HL-60 (cell line): ENCODE data around the gene JTB.

Source experiments
- DNase-seq, 2 experiments: peaks; one replicate each; pipeline ENCODE4 v3.0.0-alpha.2; 2010 to 2020; ENCODE audit warnings: low read depth in 1 of 2, low spot score in 1 of 2
- H3K27ac ChIP-seq: fragments of 250-450 bp; sonication (Bioruptor Pico); replicated peaks from 2 replicates; pipeline ENCODE4 v1.5.1; 2020; ENCODE audit warnings: mild to moderate bottlenecking, moderate library complexity
- H3K27me3 ChIP-seq: fragments of 250-450 bp; sonication (Bioruptor Pico); 2 replicates; pipeline ENCODE4 v1.5.1; 2021; ENCODE audit warnings: mild to moderate bottlenecking, moderate library complexity; ENCODE audit not compliant: insufficient read depth, poor library complexity, severe bottlenecking
- H3K4me3 ChIP-seq: replicated peaks from 2 replicates; pipeline ENCODE4 v1.5.1; 2011; ENCODE audit warnings: mild to moderate bottlenecking, control low read depth, low read length; ENCODE audit not compliant: insufficient read depth
- CTCF ChIP-seq: IDR thresholded peaks from one replicate; pipeline ENCODE4 v1.5.1; 2011; ENCODE audit warnings: low read length, control low read depth, inconsistent platforms; ENCODE audit not compliant: insufficient read depth
- GABPA ChIP-seq: IDR thresholded peaks from 2 replicates; pipeline ENCODE4 v1.6.1; 2012; ENCODE audit warnings: low read depth
- POLR2AphosphoS5 ChIP-seq: IDR thresholded peaks from 2 replicates; pipeline ENCODE4 v1.6.1; 2012; ENCODE audit warnings: low read depth
- REST ChIP-seq: IDR thresholded peaks from 2 replicates; pipeline ENCODE4 v1.6.1; 2012; ENCODE audit warnings: low read depth; ENCODE audit not compliant: insufficient replicate concordance
- SPI1 ChIP-seq: IDR thresholded peaks from 2 replicates; pipeline ENCODE4 v1.6.1; 2012; ENCODE audit warnings: low read depth, mild to moderate bottlenecking, borderline replicate concordance

Gene JTB

GRCh38 chr1:153945131-153945794 lies 32.2 kb downstream of the JTB start:
- TF ChIP-seq CTCF (no peak), POLR2AphosphoS5 (peak; percentile 75), REST (no peak), GABPA (peak; percentile 40), SPI1 (peak; percentile 95)
- no peaks in the 10 kb centered on the region for H3K27me3 ChIP-seq
- DNase-seq, result peak; percentile 88 to 95
- peak overlapping the region; percentile 68 for H3K4me3 ChIP-seq
- H3K27ac ChIP-seq, result peak overlapping the region; percentile 96

- no peak for DNase-seq
- TF ChIP-seq POLR2AphosphoS5 (no peak), CTCF (no peak), SPI1 (no peak), GABPA (no peak), REST (no peak)
- H3K4me3 ChIP-seq, result peak overlapping the region; percentile 68
- peak overlapping the region; percentile 96 for H3K27ac ChIP-seq
- no peaks in the 10 kb centered on the region for H3K27me3 ChIP-seq
Observed at GRCh38 chr1:153944827-153945117, 32.7 kb downstream of the JTB start.

GRCh38 chr1:153944005-153944826 lies 33.3 kb downstream of the JTB start:
- H3K27me3 ChIP-seq, result no peaks in the 10 kb centered on the region
- DNase-seq, result peak in 1 of 2 experiments; percentile 56
- H3K4me3 ChIP-seq, result peak overlapping the region; percentile 68
- TF ChIP-seq SPI1 (no peak), GABPA (no peak), REST (no peak), POLR2AphosphoS5 (no peak), CTCF (no peak)
- peak overlapping the region; percentile 96 for H3K27ac ChIP-seq
